Panc1 (cell line): ENCODE data around the gene SGK1.

Experiments
- POLR2AphosphoS5 ChIP-seq: IDR thresholded peaks from 2 replicates; pipeline ENCODE4 v1.6.1; 2012; ENCODE audit warnings: mild to moderate bottlenecking, low read depth, low read length, moderate library complexity
- SIN3A ChIP-seq: IDR thresholded peaks from 2 replicates; pipeline ENCODE4 v1.6.1; 2012; ENCODE audit warnings: low read depth, mild to moderate bottlenecking, low read length, moderate library complexity, borderline replicate concordance; ENCODE audit not compliant: insufficient read depth
- TCF7L2 ChIP-seq: IDR thresholded peaks from 2 replicates; pipeline ENCODE4 v1.6.1; 2011; ENCODE audit warnings: mild to moderate bottlenecking, low read depth, low read length, inconsistent platforms
- TF ChIP-seq, protein P1 (sequence below): fragments of 450-650 bp; IDR thresholded peaks from 2 replicates; pipeline ENCODE4 v1.5.1; 2017; ENCODE audit warnings: mild to moderate bottlenecking
- TF ChIP-seq, protein P2 (sequence below), 2 experiments: IDR thresholded peaks; 2 replicates each; pipeline ENCODE4 v1.6.1; 2011 to 2012; ENCODE audit warnings: low read depth in 2 of 2, control low read depth in 1 of 2, low read length in 1 of 2, mild to moderate bottlenecking in 1 of 2, moderate library complexity in 1 of 2; ENCODE audit not compliant: insufficient read depth in 1 of 2

DNA sequence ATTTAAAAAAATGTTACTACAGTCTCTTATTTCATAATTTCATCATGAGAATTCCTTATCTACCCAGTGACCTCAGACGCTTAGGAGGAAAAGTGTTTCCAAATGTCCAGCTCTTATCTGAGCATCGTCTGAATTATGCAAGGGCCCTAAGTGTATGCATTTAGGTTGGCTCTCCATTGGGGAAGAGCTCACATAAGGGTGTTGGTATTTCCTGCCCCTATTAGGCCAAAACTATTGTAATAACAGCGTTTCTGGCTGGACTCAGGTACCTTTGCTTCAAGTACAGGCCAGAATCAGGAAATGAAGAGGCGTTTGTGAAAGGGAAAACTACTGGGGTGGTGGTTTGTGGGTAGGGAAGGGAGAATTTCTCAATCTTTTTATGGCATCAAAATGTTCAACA lies 40.4 kb upstream of the SGK1 start:
- TF ChIP-seq POLR2AphosphoS5 (no peak), SIN3A (no peak), TCF7L2 (no peak)
- TF ChIP-seq, protein P1, sequence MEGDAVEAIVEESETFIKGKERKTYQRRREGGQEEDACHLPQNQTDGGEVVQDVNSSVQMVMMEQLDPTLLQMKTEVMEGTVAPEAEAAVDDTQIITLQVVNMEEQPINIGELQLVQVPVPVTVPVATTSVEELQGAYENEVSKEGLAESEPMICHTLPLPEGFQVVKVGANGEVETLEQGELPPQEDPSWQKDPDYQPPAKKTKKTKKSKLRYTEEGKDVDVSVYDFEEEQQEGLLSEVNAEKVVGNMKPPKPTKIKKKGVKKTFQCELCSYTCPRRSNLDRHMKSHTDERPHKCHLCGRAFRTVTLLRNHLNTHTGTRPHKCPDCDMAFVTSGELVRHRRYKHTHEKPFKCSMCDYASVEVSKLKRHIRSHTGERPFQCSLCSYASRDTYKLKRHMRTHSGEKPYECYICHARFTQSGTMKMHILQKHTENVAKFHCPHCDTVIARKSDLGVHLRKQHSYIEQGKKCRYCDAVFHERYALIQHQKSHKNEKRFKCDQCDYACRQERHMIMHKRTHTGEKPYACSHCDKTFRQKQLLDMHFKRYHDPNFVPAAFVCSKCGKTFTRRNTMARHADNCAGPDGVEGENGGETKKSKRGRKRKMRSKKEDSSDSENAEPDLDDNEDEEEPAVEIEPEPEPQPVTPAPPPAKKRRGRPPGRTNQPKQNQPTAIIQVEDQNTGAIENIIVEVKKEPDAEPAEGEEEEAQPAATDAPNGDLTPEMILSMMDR: no peak
- TF ChIP-seq, protein P2, sequence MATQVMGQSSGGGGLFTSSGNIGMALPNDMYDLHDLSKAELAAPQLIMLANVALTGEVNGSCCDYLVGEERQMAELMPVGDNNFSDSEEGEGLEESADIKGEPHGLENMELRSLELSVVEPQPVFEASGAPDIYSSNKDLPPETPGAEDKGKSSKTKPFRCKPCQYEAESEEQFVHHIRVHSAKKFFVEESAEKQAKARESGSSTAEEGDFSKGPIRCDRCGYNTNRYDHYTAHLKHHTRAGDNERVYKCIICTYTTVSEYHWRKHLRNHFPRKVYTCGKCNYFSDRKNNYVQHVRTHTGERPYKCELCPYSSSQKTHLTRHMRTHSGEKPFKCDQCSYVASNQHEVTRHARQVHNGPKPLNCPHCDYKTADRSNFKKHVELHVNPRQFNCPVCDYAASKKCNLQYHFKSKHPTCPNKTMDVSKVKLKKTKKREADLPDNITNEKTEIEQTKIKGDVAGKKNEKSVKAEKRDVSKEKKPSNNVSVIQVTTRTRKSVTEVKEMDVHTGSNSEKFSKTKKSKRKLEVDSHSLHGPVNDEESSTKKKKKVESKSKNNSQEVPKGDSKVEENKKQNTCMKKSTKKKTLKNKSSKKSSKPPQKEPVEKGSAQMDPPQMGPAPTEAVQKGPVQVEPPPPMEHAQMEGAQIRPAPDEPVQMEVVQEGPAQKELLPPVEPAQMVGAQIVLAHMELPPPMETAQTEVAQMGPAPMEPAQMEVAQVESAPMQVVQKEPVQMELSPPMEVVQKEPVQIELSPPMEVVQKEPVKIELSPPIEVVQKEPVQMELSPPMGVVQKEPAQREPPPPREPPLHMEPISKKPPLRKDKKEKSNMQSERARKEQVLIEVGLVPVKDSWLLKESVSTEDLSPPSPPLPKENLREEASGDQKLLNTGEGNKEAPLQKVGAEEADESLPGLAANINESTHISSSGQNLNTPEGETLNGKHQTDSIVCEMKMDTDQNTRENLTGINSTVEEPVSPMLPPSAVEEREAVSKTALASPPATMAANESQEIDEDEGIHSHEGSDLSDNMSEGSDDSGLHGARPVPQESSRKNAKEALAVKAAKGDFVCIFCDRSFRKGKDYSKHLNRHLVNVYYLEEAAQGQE (IDR thresholded peaks at IDR 0.05; ENCODE audit: insufficient read depth in 1 of 2, low read depth in 2 of 2, low read length in 1 of 2): no peak
